NOMO-1 treated with dmso at 0.1 percent for 144 hours (cell line): ENCODE measurements around the gene MYO1G.
A peak's percentile ranks its signal among the peaks of the same experiment; 100 is the strongest.

ENCODE experiments used
- DNase-seq: peaks from one replicate; lab custom pipeline; 2025; ENCODE audit not compliant: unreplicated experiment; lab: John Stamatoyannopoulos, UW

The MYO1G gene

DNA sequence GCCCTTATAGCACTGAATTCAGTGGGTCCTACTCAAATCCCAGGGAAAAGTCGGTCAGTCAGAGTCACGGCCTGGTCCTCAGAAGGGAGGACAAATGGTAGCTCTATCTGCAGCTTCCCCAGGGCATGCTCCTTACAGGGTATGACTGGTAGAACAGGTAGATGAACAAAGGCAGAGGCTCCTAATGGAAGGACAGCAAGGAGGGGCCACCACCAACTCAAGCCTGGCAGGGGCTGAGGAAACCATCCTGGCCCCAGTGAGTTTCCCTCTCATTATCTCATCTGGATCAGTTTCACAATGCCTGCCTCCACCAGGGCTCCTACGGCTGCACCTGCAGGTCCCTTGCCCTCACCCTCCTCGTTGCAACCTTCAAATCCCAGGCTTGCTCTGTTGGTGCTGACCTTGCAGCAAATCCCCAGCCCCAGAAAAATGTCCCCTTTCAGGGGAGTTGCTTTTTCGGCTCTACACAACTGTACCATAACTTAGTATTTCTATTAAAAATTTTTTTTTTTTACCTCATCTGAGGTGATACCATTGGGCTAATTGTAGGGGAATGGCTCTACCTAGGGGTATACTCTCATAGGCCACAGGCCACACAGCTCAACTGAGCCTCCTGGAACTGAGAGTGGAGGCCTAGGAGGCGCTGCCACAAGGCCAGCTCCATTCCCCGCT, 2.4 kb upstream of the MYO1G start:
- no peak for DNase-seq

DNA sequence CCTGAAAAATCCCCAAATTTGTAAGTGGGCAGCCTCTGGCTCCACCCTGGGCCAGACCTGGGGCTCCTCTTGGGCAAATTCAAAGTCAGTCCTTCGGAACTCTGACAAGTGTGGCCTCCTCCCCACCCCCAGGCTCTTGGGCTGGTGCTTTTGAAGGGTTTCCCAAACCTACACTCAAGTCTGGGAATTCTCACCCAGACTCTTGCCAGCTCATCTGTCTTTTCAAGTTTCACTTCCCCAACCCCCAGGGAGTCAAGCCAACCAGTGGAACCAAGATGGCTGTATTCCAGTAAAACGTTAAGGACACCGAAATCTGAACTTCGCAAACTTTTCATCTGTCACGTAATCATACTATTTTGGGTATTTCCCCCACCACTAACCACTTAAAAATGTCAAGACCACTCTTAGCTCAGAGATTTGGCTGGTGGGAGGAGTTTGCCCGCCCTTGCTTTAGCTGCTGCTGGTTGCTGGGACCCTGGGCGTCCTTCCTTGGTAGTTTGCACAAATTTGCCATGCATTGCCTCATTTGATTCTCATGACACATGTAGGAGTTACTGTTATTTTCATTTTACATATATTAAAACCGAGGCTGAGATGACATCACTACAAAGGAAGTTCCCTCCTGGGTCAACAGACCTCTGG, 1.7 kb upstream of the MYO1G start:
- DNase-seq = peak; percentile 91

DNA sequence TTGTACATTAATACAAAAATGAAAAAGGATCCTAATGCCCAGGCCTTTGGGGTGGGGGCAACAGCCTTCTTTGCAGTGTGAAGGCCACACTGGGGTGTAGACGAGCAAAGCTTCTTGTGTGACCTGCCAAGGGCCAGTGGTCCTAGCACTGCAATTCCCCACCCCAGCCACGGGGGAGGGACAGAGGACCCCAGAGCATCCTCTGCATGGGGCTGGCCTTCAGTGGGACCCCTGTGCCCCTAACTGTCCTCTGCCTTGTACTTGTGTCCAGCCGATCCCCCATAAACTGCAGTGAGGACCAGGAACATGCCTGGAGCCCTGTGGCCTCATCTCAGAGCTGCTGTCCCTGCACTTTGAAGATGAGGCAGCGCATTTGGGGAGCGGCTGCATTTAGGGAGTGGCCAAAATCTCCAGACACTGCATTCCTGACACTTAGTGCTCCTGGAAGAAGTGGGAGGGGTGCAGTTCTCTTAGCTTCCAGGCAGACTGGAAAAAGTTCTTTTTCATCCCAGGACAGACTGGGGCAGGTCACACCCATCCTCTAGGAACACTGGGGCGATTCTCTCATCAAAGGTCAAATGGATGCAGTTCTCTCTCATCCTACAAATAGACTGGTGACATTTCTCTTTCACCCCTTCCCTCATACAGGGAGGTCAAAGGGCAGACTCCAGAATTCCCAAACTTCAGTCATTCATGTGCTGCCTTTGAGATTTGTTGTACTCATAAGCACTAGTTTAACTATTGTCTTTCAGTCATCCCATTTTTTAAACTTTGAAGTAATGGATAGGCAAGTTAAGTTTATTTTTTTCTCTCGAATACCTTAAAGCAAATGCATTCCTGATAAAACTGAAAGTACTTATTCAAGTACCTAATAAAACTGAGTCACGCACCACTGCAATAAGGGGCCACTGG, 922 bp upstream of the MYO1G start:
- no peak for DNase-seq

DNA sequence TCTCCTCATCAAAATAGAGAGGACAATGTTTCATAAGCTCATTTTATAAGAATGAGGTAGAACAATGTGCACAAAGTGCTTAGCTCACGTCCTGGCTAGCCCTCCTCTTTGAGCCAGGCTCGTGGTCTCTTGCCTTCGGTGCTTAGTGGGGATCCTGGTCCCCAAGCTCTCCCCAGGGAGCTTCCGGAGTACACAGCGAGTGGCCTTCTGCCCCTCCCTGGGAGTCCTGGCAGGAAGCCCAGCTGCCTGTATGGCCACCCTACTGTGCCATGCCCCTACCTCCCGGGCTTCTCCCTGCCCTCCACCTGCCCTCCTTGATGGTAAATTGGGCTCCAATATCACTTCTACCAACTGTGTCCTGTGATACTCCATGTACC, 868 bp downstream of the MYO1G start:
- DNase-seq = no peak

DNA sequence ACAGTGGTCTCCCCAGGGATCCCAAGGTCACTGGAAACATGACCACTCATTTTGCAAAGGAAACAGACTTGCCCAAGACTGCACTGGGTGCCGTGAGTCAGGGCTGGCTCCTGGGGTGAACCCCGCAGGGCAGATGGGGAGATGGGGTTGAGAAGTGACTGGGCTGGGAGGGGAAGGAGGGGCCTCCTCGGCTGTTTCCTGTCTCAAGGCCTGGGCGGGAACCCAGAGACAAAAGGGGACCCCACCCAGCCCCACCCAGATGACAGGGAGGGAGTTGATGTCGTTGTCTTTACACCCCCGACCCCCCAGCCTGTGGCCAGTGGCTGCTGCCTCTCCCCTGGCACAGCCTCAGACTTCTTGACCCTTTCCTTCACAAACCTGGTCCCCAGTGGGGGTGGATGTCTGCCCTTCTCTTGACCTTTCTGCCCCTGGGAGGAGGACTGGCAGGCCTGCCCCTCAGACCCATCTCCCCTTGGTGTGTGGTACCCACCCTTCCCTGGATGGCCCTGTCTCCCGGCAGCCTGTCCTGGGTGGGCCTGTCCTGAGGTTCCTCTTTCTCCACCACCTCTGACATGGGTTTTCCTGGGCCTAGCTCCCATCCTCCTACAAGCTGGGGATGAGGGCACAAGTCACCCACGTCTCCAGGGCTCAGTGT, 1.4 kb downstream of the MYO1G start:
- DNase-seq = peak; percentile 31

DNA sequence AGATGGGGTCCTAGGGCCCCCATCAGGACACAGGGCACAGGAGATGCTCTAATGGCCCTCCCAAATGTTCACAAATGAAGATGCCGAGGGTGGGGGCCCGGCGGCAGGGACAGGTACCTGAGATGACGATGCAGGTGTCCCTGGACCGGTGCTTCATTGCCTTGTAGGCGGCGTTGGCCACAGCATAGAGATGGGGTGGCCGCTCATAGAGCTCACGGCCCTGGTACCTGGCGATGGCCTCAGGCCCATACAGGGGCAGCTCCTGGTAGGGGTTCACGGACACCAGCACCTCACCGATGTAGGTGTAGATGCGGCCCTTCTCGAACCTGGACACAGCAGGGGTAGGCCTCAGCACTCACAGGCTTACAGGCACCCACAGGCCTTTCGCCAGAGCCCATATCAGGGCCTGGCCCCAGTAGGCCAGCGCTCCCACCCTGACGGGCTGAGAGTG, 2.0 kb downstream of the MYO1G start:
- no peak for DNase-seq

DNA sequence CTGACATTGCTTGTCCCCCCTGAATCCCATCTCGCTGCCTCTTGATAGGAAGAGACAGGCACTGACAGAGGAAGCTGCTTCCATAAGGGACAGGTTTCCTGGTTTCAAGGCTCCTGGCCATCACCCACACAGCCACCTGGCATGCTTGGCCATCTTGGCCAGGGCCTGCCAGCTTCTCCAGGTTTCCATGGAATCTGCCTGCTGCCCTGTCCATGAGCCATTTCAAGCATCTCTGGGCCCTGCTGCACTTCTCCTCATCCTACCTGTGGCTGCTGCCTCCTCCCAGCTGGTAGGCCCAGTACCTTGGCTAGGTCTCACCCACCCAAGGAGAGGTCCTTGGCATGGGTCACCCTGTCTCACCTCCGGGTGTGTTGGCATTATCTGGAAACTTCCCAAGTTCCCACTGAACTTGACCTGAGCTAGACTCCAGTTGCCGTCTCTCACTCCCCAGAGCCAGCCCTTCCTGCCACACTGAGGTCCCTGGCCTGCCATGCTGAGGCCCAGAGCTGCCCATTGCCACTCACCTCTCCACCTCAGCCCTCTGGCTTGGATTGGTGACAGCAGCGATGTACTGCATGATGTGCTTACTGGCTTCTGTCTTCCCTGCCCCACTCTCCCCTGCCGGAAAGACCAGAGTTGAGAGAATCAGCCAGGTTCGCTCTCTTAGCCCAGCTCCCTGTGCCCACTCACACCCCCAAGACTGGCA, 2.6 kb downstream of the MYO1G start:
- no peak for DNase-seq

DNA sequence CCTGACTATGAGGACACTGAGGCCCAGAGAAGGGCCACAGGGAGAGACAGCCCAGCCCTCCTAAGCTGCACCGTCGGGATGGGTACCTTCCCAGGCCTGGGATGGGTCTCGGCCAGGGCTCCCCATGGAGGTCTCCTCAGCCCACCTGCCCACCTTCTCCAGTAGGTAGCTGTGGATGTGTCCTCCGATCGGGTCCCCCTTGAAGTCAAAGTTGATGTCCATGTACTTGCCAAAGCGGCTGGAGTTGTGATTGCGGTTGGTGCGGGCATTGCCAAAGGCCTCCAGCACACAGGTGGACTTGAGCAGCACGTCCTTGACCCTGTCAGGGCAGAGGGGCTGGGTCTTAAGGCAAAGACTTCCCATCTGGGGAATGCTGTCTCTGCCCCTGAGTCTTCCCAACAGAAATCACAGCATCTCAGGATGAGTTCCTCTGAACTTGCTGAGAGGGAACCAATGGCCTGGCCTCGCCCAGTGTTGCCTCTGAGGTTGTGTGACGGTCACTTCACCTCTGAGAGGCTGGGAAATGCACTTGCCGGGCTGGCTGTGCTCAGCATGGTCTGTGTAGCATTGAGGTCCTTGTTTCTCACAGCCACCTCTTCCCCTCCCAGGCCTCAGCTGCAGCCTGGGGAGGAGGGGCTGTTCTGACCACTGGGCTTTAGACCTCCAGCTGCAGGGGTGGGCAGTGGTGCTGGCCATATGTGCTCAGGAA, 3.3 kb downstream of the MYO1G start:
- no peak for DNase-seq

DNA sequence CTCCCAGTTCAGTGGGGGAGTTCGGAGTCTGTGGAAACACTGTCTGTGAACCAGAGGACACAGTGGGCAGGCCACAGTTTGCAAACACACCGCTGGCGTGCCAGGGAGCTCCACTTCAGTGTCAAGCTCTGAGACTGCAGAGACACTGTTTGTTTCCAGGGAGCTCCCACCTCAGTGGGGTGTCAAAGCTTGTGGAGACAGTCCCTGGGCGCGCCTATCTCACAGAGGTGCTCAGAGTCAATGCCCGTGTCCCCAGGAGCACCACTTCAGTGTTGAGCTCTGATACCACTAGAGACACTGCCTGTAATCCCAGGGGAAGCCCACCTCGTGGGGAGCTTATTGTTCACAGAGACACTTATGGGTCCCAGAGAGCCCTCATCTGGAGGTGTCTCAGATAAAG, 4.3 kb downstream of the MYO1G start:
- DNase-seq = no peak

DNA sequence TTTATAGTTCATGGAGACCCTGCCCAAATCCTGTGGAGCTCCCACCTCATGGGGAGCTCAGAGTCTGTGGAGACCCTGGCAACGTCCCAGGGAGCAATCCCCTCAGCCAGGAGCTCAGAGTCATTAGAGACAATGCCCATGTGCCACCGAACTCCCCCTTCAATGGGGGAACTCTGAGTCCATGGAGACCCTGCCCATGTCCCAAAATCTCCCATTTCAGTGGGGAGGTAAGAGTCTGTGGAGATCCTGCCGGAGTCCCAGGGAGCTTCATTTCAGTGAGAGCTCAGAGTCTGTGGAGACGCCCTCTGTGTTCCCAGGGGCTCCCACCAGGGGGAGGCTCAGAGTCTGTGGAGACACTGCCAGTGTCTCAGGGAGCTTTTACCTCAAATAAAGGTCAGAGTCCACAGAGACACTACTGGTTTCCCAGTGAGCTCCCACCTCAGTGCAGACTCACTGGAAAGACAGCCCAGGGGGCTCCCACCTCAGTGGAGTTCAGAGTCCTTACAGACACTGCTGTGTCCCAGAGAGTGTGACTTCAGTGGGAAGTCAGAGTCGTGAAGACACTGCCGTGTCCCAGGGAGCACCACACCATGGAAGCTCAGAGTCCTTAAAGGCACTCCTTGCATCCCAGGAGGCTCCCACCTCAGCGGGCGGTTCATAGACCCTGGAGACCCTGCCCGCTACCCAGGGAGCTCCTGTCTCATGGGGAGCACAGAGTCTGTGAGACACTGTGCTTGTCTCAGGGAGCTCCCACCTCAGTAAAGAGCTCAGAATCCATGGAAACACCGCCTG, 5.0 kb downstream of the MYO1G start:
- no peak for DNase-seq

DNA sequence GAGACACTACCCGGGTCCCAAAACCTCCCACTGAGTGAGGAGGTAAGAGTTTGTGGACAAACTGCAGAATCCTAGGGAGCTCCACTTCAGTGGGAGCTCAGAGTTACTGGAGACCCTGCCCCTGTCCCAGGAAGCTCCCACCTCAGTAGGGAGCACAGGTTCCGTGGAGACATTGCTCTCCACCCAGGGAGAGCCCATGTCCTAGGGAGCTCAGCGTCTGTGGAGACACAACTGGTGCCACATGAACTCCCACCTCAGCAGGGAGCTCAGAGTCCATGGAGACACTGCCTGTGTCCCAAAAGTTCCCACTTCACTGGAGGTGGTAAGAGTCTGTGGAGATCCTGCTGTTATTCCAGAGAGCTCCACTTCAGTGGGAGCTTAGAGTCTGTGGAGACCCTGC, 6.3 kb downstream of the MYO1G start:
- DNase-seq = no peak

DNA sequence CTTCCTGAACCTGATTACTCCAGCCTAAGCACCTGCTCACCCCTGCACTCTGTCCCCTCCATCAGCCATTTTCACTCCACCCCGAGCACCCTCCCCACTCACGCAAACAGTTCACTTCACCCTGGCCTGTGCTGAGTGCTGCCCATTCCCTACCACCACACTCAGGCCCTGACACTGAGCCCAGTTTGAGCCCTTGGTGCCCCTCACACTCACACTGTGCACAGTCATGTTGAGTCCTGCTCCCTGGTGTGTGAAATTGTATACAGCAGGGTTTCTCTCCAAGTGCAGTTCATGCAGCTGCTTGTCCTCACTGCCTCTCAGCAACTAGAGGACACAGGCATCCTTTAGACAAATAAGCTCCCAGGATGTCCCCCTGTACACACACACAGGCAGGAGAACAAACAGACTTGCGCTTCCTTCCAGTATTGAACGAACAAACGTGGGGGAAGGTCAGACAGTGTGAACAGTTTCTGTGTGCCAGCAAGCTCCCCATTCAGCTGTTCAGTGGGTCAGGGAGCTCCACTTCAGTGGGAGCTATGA, 6.8 kb downstream of the MYO1G start:
- DNase-seq = no peak

DNA sequence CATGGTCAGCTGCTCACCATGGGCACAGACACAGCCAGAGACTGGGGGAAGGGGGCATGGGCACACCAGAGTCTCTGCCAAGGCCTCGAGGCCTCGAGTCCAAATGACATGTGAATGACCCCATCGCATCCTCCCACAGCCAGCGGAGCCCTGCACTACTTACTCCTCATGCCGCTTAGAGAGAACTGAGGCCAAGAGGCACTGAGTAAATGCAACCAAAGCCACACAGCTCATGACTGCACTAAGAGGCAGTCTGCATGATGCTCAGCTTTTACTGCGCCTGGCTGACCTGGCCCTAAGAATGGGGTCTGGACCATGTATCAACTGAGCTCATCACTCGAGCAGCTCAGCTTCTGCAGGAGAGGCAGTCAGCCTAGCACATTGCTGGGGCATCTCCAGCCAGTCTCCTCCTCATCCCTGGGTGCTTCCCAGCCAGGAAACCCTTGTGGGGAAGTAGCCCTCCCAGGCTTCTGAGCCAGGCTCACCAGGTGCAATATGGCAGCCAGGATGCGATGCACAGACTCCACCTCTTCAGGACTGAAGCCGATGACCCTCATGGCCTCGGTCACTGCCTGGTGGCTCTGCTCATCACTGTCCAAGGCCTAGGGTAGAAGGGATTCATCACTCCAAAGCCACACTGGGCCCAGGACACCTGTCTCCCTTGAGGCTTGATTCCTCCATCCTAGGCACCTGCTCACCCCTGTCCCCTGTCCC, 7.5 kb downstream of the MYO1G start:
- DNase-seq = no peak

DNA sequence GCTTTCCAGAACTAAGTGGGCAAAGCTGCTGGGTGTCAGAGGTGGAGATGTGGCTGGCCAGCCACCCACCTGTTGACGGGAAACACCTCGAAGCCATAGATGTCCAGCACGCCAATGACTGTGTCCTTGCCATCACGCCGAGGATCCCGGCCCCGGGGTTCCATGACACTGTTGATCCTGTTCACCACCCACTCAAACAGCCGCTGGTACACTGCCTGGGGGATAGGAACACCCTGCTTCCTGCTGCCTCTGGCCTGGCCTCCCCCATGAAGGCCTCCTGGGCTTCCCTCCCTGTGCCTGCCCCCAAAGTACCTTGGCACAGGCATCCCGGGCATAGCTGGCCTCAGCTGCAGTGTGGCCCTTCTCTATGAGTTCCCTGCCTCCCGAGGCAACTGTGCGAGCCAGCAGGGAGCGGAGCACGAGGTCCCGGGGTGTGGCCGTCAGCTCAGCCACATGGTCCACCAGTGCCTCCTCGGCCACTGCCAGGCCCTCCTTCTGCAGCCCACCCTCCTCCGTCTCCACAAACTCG, 8.2 kb downstream of the MYO1G start:
- no peak for DNase-seq

DNA sequence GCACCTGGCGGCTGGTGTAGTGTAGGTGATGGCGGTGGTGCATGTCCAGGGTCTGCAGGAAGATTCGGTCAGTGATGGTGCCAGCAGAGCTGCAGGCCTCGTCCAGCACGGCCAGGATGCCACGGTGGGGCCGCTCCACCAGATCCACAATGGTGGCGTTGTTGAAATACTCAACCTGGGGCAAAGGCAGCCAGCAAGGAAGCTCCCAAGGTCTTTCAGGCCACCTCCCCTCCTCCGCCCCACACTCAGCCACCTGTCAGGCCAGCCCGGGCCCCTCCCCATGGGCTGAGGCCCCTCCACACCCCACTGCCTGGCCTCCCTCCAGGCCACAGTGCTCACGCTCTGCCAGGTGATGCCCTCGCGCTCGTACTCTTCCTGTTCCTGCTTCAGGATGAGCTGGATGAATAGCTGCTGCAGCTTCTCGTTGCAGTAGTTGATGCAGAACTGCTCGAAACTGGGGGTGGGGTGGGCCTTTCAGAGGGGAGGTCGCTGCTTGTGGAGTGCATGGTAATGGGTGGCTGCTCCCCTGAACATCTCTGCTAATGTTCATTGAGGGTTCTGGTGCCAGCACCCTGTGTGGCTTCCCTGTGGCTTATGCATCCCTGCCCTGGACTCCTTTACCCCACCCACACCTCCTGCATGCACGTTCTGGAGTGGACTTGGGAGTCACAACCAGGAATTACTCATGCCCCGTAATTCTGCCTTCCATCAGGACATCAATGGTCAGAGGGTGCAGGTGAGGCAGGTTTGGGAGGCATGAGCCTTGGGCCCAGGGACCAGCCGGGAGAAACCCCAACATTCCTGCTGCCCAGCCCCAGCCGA, 8.9 kb downstream of the MYO1G start:
- DNase-seq = no peak

DNA sequence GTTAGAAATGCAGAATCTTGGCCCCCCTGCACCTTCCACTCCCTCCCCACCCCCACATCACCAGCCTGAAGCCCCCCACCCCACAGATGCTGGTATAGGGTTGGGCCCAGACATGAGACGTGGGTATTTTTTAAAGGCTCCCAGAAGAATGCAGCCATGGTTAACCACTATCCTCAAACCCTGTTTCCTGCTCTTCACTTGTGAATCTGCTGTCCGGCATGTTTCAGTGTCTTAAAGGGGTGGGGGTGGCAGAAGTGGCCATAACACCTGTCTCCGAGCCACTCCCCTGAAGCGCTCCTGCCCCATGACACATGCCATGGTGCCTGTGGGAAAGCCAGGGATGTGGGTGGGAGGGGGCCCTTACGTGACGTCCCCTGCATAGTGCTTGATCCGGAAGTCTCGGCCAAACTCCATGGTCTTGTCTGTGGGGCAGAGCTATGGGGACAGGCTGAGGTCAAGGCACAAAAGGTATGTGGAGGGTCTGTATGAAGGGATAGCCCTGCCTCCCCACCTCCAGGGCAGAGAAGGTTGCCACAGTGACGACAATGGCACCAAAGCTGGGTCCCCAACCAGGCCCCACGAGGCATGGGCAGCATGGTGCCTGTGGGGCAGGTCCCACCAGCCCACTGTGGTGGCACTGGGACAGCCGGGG, 9.6 kb downstream of the MYO1G start:
- no peak for DNase-seq
